H1 (cell line): ENCODE data around the gene CREB3L4. TPM values are rescaled to one million over a fixed set of nuclear protein-coding genes. Genes with fewer than 3 reads are reported as not detected.
A peak's percentile ranks its signal among the peaks of the same experiment; 100 is the strongest.

Experiments
- CTCF ChIA-PET: fragments of 300-600 bp; sonication (Branson Sonifier 250); formaldehyde crosslinking; loops from one replicate; lab custom pipeline; 2021; ENCODE audit not compliant: partially characterized antibody; lab: Charles Lee
- POLR2A ChIA-PET: fragments of 300-600 bp; sonication (Branson Sonifier 250); formaldehyde crosslinking; loops from one replicate; lab custom pipeline; 2021; ENCODE audit warnings: inconsistent platforms; ENCODE audit not compliant: partially characterized antibody; lab: Charles Lee
- DNase-seq, 2 experiments: peaks; one replicate each; pipeline versions ENCODE4 v3.0.0 to v3.0.0-alpha.2; 2010 to 2022; ENCODE audit warnings: low spot score in 2 of 2, low read depth in 1 of 2, mixed read lengths in 1 of 2
- FAIRE-seq: peaks from 2 replicates; lab custom pipeline; 2011; peaks lifted over from hg19 to GRCh38; lab: Jason Lieb, UNC
- H2AFZ ChIP-seq: 2 replicates; pipeline ENCODE4 v1.8.1; 2012; ENCODE audit warnings: low read length, inconsistent platforms
- H2AK5ac ChIP-seq: 2 replicates; pipeline ENCODE4 v1.6.1; 2013; ENCODE audit warnings: low read depth, low read length
- H2BK120ac ChIP-seq: replicated peaks from 2 replicates; pipeline ENCODE3; 2013; ENCODE audit warnings: low read depth, low read length, inconsistent platforms
- H2BK12ac ChIP-seq: 2 replicates; pipeline ENCODE4 v1.6.1; 2013; ENCODE audit warnings: low read depth, low read length
- H2BK15ac ChIP-seq: 2 replicates; pipeline ENCODE4 v1.6.1; 2013; ENCODE audit warnings: low read length
- H2BK20ac ChIP-seq: 2 replicates; pipeline ENCODE4 v1.6.1; 2013; ENCODE audit warnings: low read length
- H2BK5ac ChIP-seq: 2 replicates; pipeline ENCODE4 v1.6.1; 2013; ENCODE audit warnings: low read depth, low read length
- H3K14ac ChIP-seq: 2 replicates; pipeline ENCODE4 v1.6.1; 2013; ENCODE audit warnings: inconsistent platforms; ENCODE audit not compliant: insufficient read length
- H3K18ac ChIP-seq: 2 replicates; pipeline ENCODE4 v1.6.1; 2013; ENCODE audit warnings: low read length; ENCODE audit errors: extremely low read depth
- H3K23ac ChIP-seq: 2 replicates; pipeline ENCODE4 v1.6.1; 2013; ENCODE audit warnings: inconsistent platforms; ENCODE audit not compliant: insufficient read length
- H3K23me2 ChIP-seq: 2 replicates; pipeline ENCODE4 v1.6.1; 2013; ENCODE audit warnings: low read depth, low read length
- H3K27ac ChIP-seq: 2 replicates; pipeline ENCODE4 v1.6.1; 2011; ENCODE audit warnings: low read depth, low read length, inconsistent platforms
- H3K27me3 ChIP-seq, 4 experiments: replicated peaks in 1 of 4; 1 replicate in 1 of 4; 2 replicates in 3 of 4; pipeline versions ENCODE4 v1.6.1 to v1.8.1; 2011 to 2013; ENCODE audit warnings: low read length in 3 of 4, mild to moderate bottlenecking in 3 of 4, inconsistent platforms in 2 of 4, mixed read lengths in 2 of 4, moderate library complexity in 1 of 4; ENCODE audit not compliant: control insufficient read depth in 3 of 4, insufficient read depth in 3 of 4; ENCODE audit errors: extremely low read depth in 1 of 4
- H3K36me3 ChIP-seq, 4 experiments: 2 replicates each; pipeline versions ENCODE4 v1.6.1 to v1.8.1; 2011 to 2013; ENCODE audit warnings: mild to moderate bottlenecking in 4 of 4, low read length in 3 of 4, moderate library complexity in 2 of 4, control low read depth in 1 of 4, inconsistent platforms in 1 of 4; ENCODE audit not compliant: insufficient read depth in 4 of 4, control insufficient read depth in 2 of 4
- H3K4ac ChIP-seq: replicated peaks from 2 replicates; pipeline ENCODE3; 2013; ENCODE audit warnings: low read length, low read depth, mixed read lengths, inconsistent platforms; ENCODE audit not compliant: insufficient read length
- H3K4me1 ChIP-seq, 4 experiments: replicated peaks in 1 of 4; 1 replicate in 1 of 4; 2 replicates in 3 of 4; pipeline versions ENCODE4 v1.6.1 to v1.8.1; 2011 to 2013; ENCODE audit warnings: low read length in 3 of 4, inconsistent platforms in 2 of 4, mixed read lengths in 1 of 4; ENCODE audit not compliant: insufficient read depth in 4 of 4, control insufficient read depth in 3 of 4
- H3K4me2 ChIP-seq, 2 experiments: 2 replicates each; pipeline versions ENCODE4 v1.6.1 to v1.8.1; 2011 to 2013; ENCODE audit warnings: low read depth in 2 of 2, low read length in 2 of 2, control low read depth in 1 of 2, inconsistent platforms in 1 of 2, mild to moderate bottlenecking in 1 of 2; ENCODE audit not compliant: insufficient read depth in 1 of 2
- H3K4me3 ChIP-seq, 4 experiments: fragments of 200-600, 300-600 bp in 1 of 4; sonication (generic), shearing (Covaris generic), sonication (Bioruptor Twin) in 1 of 4; 2 replicates each; pipeline versions ENCODE4 v1.5.1 to v1.8.1; 2011 to 2016; ENCODE audit warnings: low read length in 4 of 4, low read depth in 3 of 4, control low read depth in 2 of 4, inconsistent platforms in 2 of 4, mild to moderate bottlenecking in 2 of 4, mixed read lengths in 1 of 4, moderate library complexity in 1 of 4; ENCODE audit not compliant: insufficient read depth in 2 of 4; ENCODE audit errors: extremely low read depth in 1 of 4
- H3K56ac ChIP-seq: replicated peaks from 2 replicates; pipeline ENCODE3; 2013; ENCODE audit warnings: low read depth, mild to moderate bottlenecking, mixed read lengths, low read length, inconsistent platforms; ENCODE audit not compliant: insufficient read length
- H3K79me1 ChIP-seq: 2 replicates; pipeline ENCODE4 v1.6.1; 2013; ENCODE audit warnings: low read depth, low read length, control low read depth
- H3K79me2 ChIP-seq, 2 experiments: 2 replicates each; pipeline versions ENCODE4 v1.6.1 to v1.8.1; 2012 to 2013; ENCODE audit warnings: low read length in 2 of 2, mild to moderate bottlenecking in 2 of 2, inconsistent platforms in 1 of 2; ENCODE audit not compliant: insufficient read depth in 2 of 2, control insufficient read depth in 1 of 2
- H3K9ac ChIP-seq, 4 experiments: replicated peaks in 1 of 4; 1 replicate in 1 of 4; 2 replicates in 3 of 4; pipeline versions ENCODE4 v1.6.1 to v1.8.1; 2011 to 2013; ENCODE audit warnings: low read depth in 3 of 4, low read length in 3 of 4, control low read depth in 2 of 4, mild to moderate bottlenecking in 2 of 4, moderate library complexity in 2 of 4, inconsistent platforms in 1 of 4; ENCODE audit errors: extremely low read depth in 1 of 4
- H3K9me3 ChIP-seq, 2 experiments: 2 replicates each; pipeline versions ENCODE4 v1.6.1 to v1.8.1; 2012 to 2013; ENCODE audit warnings: mild to moderate bottlenecking in 2 of 2, moderate library complexity in 2 of 2, control low read depth in 1 of 2, inconsistent platforms in 1 of 2, low read depth in 1 of 2, low read length in 1 of 2, mixed read lengths in 1 of 2; ENCODE audit not compliant: insufficient read depth in 2 of 2
- H4K20me1 ChIP-seq, 2 experiments: replicated peaks in 1 of 2; 2 replicates each; pipeline versions ENCODE3 to v1.8.1; 2011 to 2013; ENCODE audit warnings: inconsistent platforms in 2 of 2, low read length in 2 of 2, mild to moderate bottlenecking in 1 of 2; ENCODE audit not compliant: insufficient read depth in 2 of 2, control insufficient read depth in 1 of 2
- H4K5ac ChIP-seq: 2 replicates; pipeline ENCODE4 v1.6.1; 2013; ENCODE audit warnings: low read length, low read depth, mixed read lengths, inconsistent platforms; ENCODE audit not compliant: insufficient read length
- H4K8ac ChIP-seq: 2 replicates; pipeline ENCODE4 v1.8.0; 2013; ENCODE audit warnings: mild to moderate bottlenecking, moderate library complexity, low read length, inconsistent platforms; ENCODE audit not compliant: insufficient read depth; ENCODE audit errors: extremely low read depth
- H4K91ac ChIP-seq: replicated peaks from 2 replicates; pipeline ENCODE3; 2013; ENCODE audit warnings: low read length, mixed read lengths, inconsistent platforms; ENCODE audit not compliant: insufficient read length
- HDAC6 ChIP-seq: IDR thresholded peaks from one replicate; pipeline ENCODE4 v1.7.1; 2012; ENCODE audit warnings: low read depth, mild to moderate bottlenecking, inconsistent platforms, low read length, moderate library complexity
- NRF1 ChIP-seq: IDR thresholded peaks from 2 replicates; pipeline ENCODE4 v1.6.1; 2011; ENCODE audit warnings: mild to moderate bottlenecking, low read depth, low read length, improper control_type of control experiment
- POLR2AphosphoS5 ChIP-seq: IDR thresholded peaks from 2 replicates; pipeline ENCODE4 v1.6.1; 2011; ENCODE audit warnings: low read depth, low read length
- SIX5 ChIP-seq: IDR thresholded peaks from 2 replicates; pipeline ENCODE4 v1.6.1; 2011; ENCODE audit warnings: mild to moderate bottlenecking, low read depth, low read length
- WGBS, 2 experiments: shearing (Covaris generic) in 1 of 2; methylation state at CpG; one replicate each; pipeline versions ENCODE4 v1.1.6 to v1.1.7; 2013 to 2015; ENCODE audit warnings: low lambda C conversion rate in 2 of 2, mixed read lengths in 2 of 2, inconsistent platforms in 1 of 2, low coverage in 1 of 2, missing lambda C conversion rate in 1 of 2; ENCODE audit not compliant: insufficient replicate concordance in 2 of 2, insufficient coverage in 1 of 2, insufficient read length in 1 of 2; ENCODE audit errors: extremely low coverage in 1 of 2, missing lambda C conversion rate in 1 of 2; 5-methylcytosine and 5-hydroxymethylcytosine counted together
- polyA plus RNA-seq, 7 experiments: library from polyadenylated mRNA; depleted of rRNA in 3 of 7; stranded (reverse) in 5 of 7; unstranded in 2 of 7; fragments of >200 nt in 5 of 7; fragments of 200-250 nt in 2 of 7; gene quantifications; 1 replicate in 5 of 7; 2 replicates in 1 of 7; 4 replicates in 1 of 7; pipeline versions ENCODE4 v1.2.1 to v1.2.3, GENCODE V29; 2011 to 2013; ENCODE audit warnings: missing spikeins in 2 of 7, mixed read lengths in 2 of 7
- total RNA-seq: library from RNA; stranded (reverse); fragmentation: NEBNext Ultra II Directional; extraction: Animal tissue kit (Norgen Biotek cat#: 25700); gene quantifications from 2 replicates; pipeline ENCODE4 v1.2.1, GENCODE V29; 2021

The CREB3L4 gene
- total and polyA plus RNA-seq, 2 of the 8 experiments (the other 6 are each of a cell fraction or from before 2014, with no cell fraction given): 34.4 to 54.0 TPM

- H2AK5ac ChIP-seq: no peak overlapping the region
- no peak overlapping the region for H3K18ac ChIP-seq
- H4K5ac ChIP-seq: no peak overlapping the region
- H4K91ac ChIP-seq: no peak overlapping the region
- POLR2A ChIA-PET: interaction anchor here (1.0 to 15.7 kb wide), 6 partner anchors 13 to 325 kb away, joined by 6 to 454 read pairs (median 42); partner anchors contain the start of genes CHTOP, CREB3L4, DENND4B and JTB
- 0 out of 2 replicates have a peak overlapping the region, but pooled peaks have one; percentile 29 for H2BK5ac ChIP-seq
- no peak overlapping the region for H3K14ac ChIP-seq
- H3K79me2 ChIP-seq: peaks cover 36 to 61% of the 10 kb centered on the region in 2 experiments
- no peak overlapping the region for H3K4ac ChIP-seq
- peaks cover 9 to 10% of the 10 kb centered on the region in 2 experiments for H4K20me1 ChIP-seq
- FAIRE-seq (no peak), DNase-seq (no peak)
- H2BK120ac ChIP-seq: no peak overlapping the region
- WGBS, 2 experiments: 82% methylated on average over 3 of the region's 3 CpGs; no CpG with 5 or more reads in 1 of the 2 experiments
- no peak overlapping the region for H4K8ac ChIP-seq
- no peak overlapping the region for H3K4me3 ChIP-seq
- H2AFZ ChIP-seq: no peak overlapping the region
- H3K9me3 ChIP-seq: no peaks in the 10 kb centered on the region
- 0 out of 2 replicates have a peak, but pooled peaks have one; percentile 12 for TF ChIP-seq SIX5
- no peak for TF ChIP-seq HDAC6
- TF ChIP-seq NRF1: no peak
- TF ChIP-seq POLR2AphosphoS5: peak; percentile 56
- no peak overlapping the region for H3K9ac ChIP-seq
- CTCF ChIA-PET: interaction anchor here (0.5 to 1.5 kb wide), 3 partner anchors 15 to 185 kb away, joined by 3 read pairs; no protein-coding TSS in a partner anchor
- peaks cover 6 to 20% (median 12%) of the 10 kb centered on the region in 4 experiments for H3K4me1 ChIP-seq
- H3K56ac ChIP-seq: no peak overlapping the region
- H3K36me3 ChIP-seq: peaks cover 11 to 26% (median 19%) of the 10 kb centered on the region in 4 experiments
- no peak overlapping the region for H2BK20ac ChIP-seq
- H3K23ac ChIP-seq: no peak overlapping the region
- H3K27ac ChIP-seq: 0 out of 2 replicates have a peak overlapping the region, but pooled peaks have one; percentile 3
- H3K79me1 ChIP-seq: peaks cover 24% of the 10 kb centered on the region
- no peak overlapping the region for H2BK15ac ChIP-seq
- no peaks in the 10 kb centered on the region for H3K27me3 ChIP-seq
- peak overlapping the region in 1 of 2 experiments; percentile 89; a peak in 1 of 4 replicates for H3K4me2 ChIP-seq
- H2BK12ac ChIP-seq: no peak overlapping the region
- peaks cover 28% of the 10 kb centered on the region for H3K23me2 ChIP-seq
Observed at GRCh38 chr1:153959454-153959853, 8.2 kb upstream of the CREB3L4 start.
